ENCODE measurements around the gene ABLIM2. TPM values are rescaled to one million over a fixed set of nuclear protein-coding genes. Genes with fewer than 3 reads are reported as not detected.

The ABLIM2 gene
- total and polyA plus RNA-seq, 10 of the 15 experiments (the other 5 are each of a cell fraction or from before 2014, with no cell fraction given): 0.03 to 0.15 (median 0.05) TPM; not detected in 7

GRCh38 chr4:8084712-8085490 is 73.7 kb downstream of the ABLIM2 start:
- H3K9ac ChIP-seq (ENCODE audit: control insufficient read depth, insufficient read depth, low read length): no peak overlapping the region
- no peak overlapping the region for H3K4me2 ChIP-seq (ENCODE audit: control insufficient read depth, insufficient read depth)
- no peak for DNase-seq (ENCODE audit: low read depth, low spot score)
- no peaks in the 10 kb centered on the region for H3K36me3 ChIP-seq (ENCODE audit: control insufficient read depth in 2 of 2, insufficient read depth in 2 of 2, low read length in 1 of 2)
- H2AFZ ChIP-seq (ENCODE audit: control insufficient read depth, low read depth, low read length): no peak overlapping the region
- ChIA-PET SMC1A (ENCODE audit: uncharacterized antibody, unreplicated experiment) (no interaction called here), CTCF (no interaction called here), POLR2A (interaction anchor here (0.5 kb wide), 1 partner anchor 11 kb away, joined by 5 read pairs; no protein-coding TSS in a partner anchor), RAD21 (ENCODE audit: unreplicated experiment) (no interaction called here)
- 34% methylated on average over 22 of the region's 27 CpGs for WGBS (ENCODE audit: insufficient coverage, insufficient replicate concordance, low lambda C conversion rate, missing lambda C conversion rate)
- H3K4me3 ChIP-seq: no peak overlapping the region
- no peaks in the 10 kb centered on the region for H3K79me2 ChIP-seq (ENCODE audit: control insufficient read depth, insufficient read depth, low read length)
- in situ Hi-C loops (cut with MboI): no loop called here
- no peak for ATAC-seq
- no peaks in the 10 kb centered on the region for H3K4me1 ChIP-seq (ENCODE audit: control insufficient read depth, insufficient read depth, low read length)
- intact Hi-C loops (cut with micrococcal nuclease; ENCODE audit: unreplicated experiment): no loop called here
- H3K9me3 ChIP-seq (replicated peaks; ENCODE audit: control insufficient read depth, insufficient read depth, low read length): no peaks in the 10 kb centered on the region
- no peaks in the 10 kb centered on the region; a peak in 2 of 4 replicates for H3K27me3 ChIP-seq (replicated peaks in 1 of 2; ENCODE audit: control insufficient read depth in 2 of 2, insufficient read depth in 2 of 2, low read length in 1 of 2)
- H3K27ac ChIP-seq (ENCODE audit: control insufficient read depth, insufficient read depth): no peak overlapping the region
- FAIRE-seq: no peak
- H4K20me1 ChIP-seq (ENCODE audit: control insufficient read depth, insufficient read depth): no peaks in the 10 kb centered on the region
- no peak for TF ChIP-seq CUX1 (IDR thresholded peaks at IDR 0.05; ENCODE audit: insufficient replicate concordance, low read depth, low read length)
- no peak for TF ChIP-seq CREM (IDR thresholded peaks at IDR 0.05; ENCODE audit: low read depth)
- no peak for TF ChIP-seq CBX3 (IDR thresholded peaks at IDR 0.05; ENCODE audit: borderline replicate concordance, low read depth)
- no peak for TF ChIP-seq BMI1 (IDR thresholded peaks at IDR 0.05; ENCODE audit: borderline replicate concordance)
- no peak for TF ChIP-seq LARP7 (IDR thresholded peaks at IDR 0.05)
- no peak for TF ChIP-seq NFIC (IDR thresholded peaks at IDR 0.05; ENCODE audit: low read depth, low read length)
- TF ChIP-seq MLLT1 (IDR thresholded peaks at IDR 0.05): no peak
- no peak for TF ChIP-seq ZBTB40 (IDR thresholded peaks at IDR 0.05; ENCODE audit: borderline replicate concordance)
- no peak for TF ChIP-seq MYC (IDR thresholded peaks at IDR 0.05; ENCODE audit: insufficient read depth, insufficient read length, insufficient replicate concordance, low read length, severe bottlenecking)
- TF ChIP-seq NR2C2 (IDR thresholded peaks at IDR 0.05; ENCODE audit: borderline replicate concordance, control insufficient read depth, insufficient read length, low read depth): no peak
- TF ChIP-seq ZSCAN29 (IDR thresholded peaks at IDR 0.05): no peak
- no TSS peak for BruUV-seq (replicated peaks)
